Liver (tissue), 9 donors: Measurements from ENCODE around the gene NTMT1. TPM values are rescaled to one million over a fixed set of nuclear protein-coding genes. Genes with fewer than 3 reads are reported as not detected.

Experiments used
- DNase-seq: peaks from one replicate; pipeline ENCODE4 v3.0.0-alpha.2; 2017; ENCODE audit warnings: low spot score
- H3K27ac ChIP-seq, 2 donors: one replicate each; pipeline ENCODE4 v1.7.0; 2013; ENCODE audit warnings: inconsistent platforms in 2 of 2, low read length in 2 of 2, control low read depth in 1 of 2, low read depth in 1 of 2, mild to moderate bottlenecking in 1 of 2
- H3K27me3 ChIP-seq, 4 donors: one replicate each; pipeline versions ENCODE4 v1.6.1 to v1.7.0; 2013; ENCODE audit warnings: low read length in 3 of 4, inconsistent platforms in 1 of 4, mild to moderate bottlenecking in 1 of 4, moderate library complexity in 1 of 4; ENCODE audit not compliant: control insufficient read depth in 4 of 4, insufficient read depth in 4 of 4
- H3K36me3 ChIP-seq, 4 donors: one replicate each; pipeline versions ENCODE4 v1.6.1 to v1.7.0; 2013; ENCODE audit warnings: low read length in 3 of 4, mild to moderate bottlenecking in 3 of 4, low read depth in 1 of 4, moderate library complexity in 1 of 4; ENCODE audit not compliant: control insufficient read depth in 4 of 4, insufficient read depth in 3 of 4
- H3K4me1 ChIP-seq, 4 donors: one replicate each; pipeline versions ENCODE4 v1.6.1 to v1.7.0; 2013; ENCODE audit warnings: low read length in 3 of 4, mild to moderate bottlenecking in 3 of 4, moderate library complexity in 1 of 4; ENCODE audit not compliant: control insufficient read depth in 4 of 4, insufficient read depth in 4 of 4
- H3K4me3 ChIP-seq, 3 donors: one replicate each; pipeline versions ENCODE4 v1.6.1 to v1.7.0; 2013; ENCODE audit warnings: low read length in 3 of 3, control low read depth in 1 of 3, low read depth in 1 of 3, mild to moderate bottlenecking in 1 of 3
- H3K9ac ChIP-seq, 2 donors: one replicate each; pipeline ENCODE4 v1.7.0; 2013; ENCODE audit warnings: low read length in 2 of 2, mild to moderate bottlenecking in 2 of 2, moderate library complexity in 2 of 2, control low read depth in 1 of 2, low read depth in 1 of 2
- H3K9me3 ChIP-seq, 4 donors: one replicate each; pipeline versions ENCODE4 v1.6.1 to v1.7.0; 2013; ENCODE audit warnings: low read length in 3 of 4; ENCODE audit not compliant: control insufficient read depth in 4 of 4
- ATF3 ChIP-seq: IDR thresholded peaks from 2 replicates; pipeline ENCODE4 v1.6.1; 2016; ENCODE audit warnings: antibody characterized with exemption
- CTCF ChIP-seq: fragments of 150-350 bp; IDR thresholded peaks from 2 replicates; pipeline ENCODE4 v1.5.1; 2017; ENCODE audit warnings: improper control_type of control experiment, low read depth, low read length; ENCODE audit not compliant: missing input control
- FOXA1 ChIP-seq: IDR thresholded peaks from 2 replicates; pipeline ENCODE4 v1.6.1; 2016; ENCODE audit warnings: antibody characterized with exemption
- HNF4G ChIP-seq: IDR thresholded peaks from 2 replicates; pipeline ENCODE4 v1.6.1; 2016; ENCODE audit warnings: antibody characterized with exemption
- MAX ChIP-seq: IDR thresholded peaks from 2 replicates; pipeline ENCODE4 v1.6.1; 2016; ENCODE audit warnings: antibody characterized with exemption
- REST ChIP-seq: IDR thresholded peaks from 2 replicates; pipeline ENCODE4 v1.6.1; 2016; ENCODE audit warnings: antibody characterized with exemption, mild to moderate bottlenecking
- SP1 ChIP-seq: IDR thresholded peaks from 2 replicates; pipeline ENCODE4 v1.6.1; 2018; ENCODE audit warnings: antibody characterized with exemption, mild to moderate bottlenecking
- TAF1 ChIP-seq: conservative IDR thresholded peaks from 2 replicates; pipeline ENCODE4 v1.6.1; 2016; ENCODE audit warnings: antibody characterized with exemption, mild to moderate bottlenecking
- YY1 ChIP-seq: IDR thresholded peaks from 2 replicates; pipeline ENCODE4 v1.6.1; 2016; ENCODE audit warnings: antibody characterized with exemption, mild to moderate bottlenecking
- ZBTB33 ChIP-seq: IDR thresholded peaks from 2 replicates; pipeline ENCODE4 v1.6.1; 2016; ENCODE audit warnings: antibody characterized with exemption
- WGBS: extraction: QIAGEN DNeasy Blood & Tissue Kit; methylation state at CpG from one replicate; pipeline ENCODE4 v1.1.7; 2013; 5-methylcytosine and 5-hydroxymethylcytosine counted together
- polyA plus RNA-seq, 2 donors: library from polyadenylated mRNA; stranded (reverse) in 1 of 2; unstranded in 1 of 2; fragments of 200-250 nt in 1 of 2; fragments of >200 nt in 1 of 2; fragmentation: Nextera tagmentation in 1 of 2; extraction: Ambion mirVana in 1 of 2; gene quantifications; one replicate each; pipeline versions ENCODE4 v1.2.1 to v1.2.3, GENCODE V29; 2013 to 2015
- total RNA-seq, 2 donors: library from RNA; depleted of rRNA; stranded (reverse); fragments of >200 nt; gene quantifications; one replicate each; pipeline ENCODE4 v1.2.3, GENCODE V29; 2014
- donor health status: healthy.
- donor health status: healthy.
- donor health status: healthy.
- donor health status: healthy.
- donor health status: healthy.

The NTMT1 gene
- total and polyA plus RNA-seq, 4 donors = 13.1 to 42.5 (median 26.2) TPM

GRCh38 chr9:129639756-129640085 lies 13.8 kb downstream of the NTMT1 start:
- Histone ChIP-seq H3K4me1 (peaks cover 4 to 27% (median 21%) of the 10 kb centered on the region in 4 donors), H3K27ac (no peak overlapping the region), H3K36me3 (peaks cover 4 to 39% (median 18%) of the 10 kb centered on the region in 4 donors), H3K4me3 (no peak overlapping the region), H3K27me3 (no peaks in the 10 kb centered on the region), H3K9ac (no peak overlapping the region), H3K9me3 (no peaks in the 10 kb centered on the region)
- 90% methylated on average over 12 of the region's 12 CpGs for WGBS
- no peak for TF ChIP-seq CTCF
- TF ChIP-seq MAX = no peak
- no peak for TF ChIP-seq YY1
- TF ChIP-seq SP1 = no peak
- TF ChIP-seq ATF3 = no peak
- TF ChIP-seq TAF1 = no peak
- TF ChIP-seq FOXA1 = no peak
- TF ChIP-seq REST = no peak
- no peak for TF ChIP-seq HNF4G
- no peak for DNase-seq

GRCh38 chr9:129640086-129640870 lies 14.3 kb downstream of the NTMT1 start:
- Histone ChIP-seq H3K4me1 (peaks cover 4 to 27% (median 21%) of the 10 kb centered on the region in 4 donors), H3K27ac (no peak overlapping the region)
- 80% methylated on average over 25 of the region's 25 CpGs for WGBS

More at GRCh38 chr9:129640086-129640870, 14.3 kb downstream of the NTMT1 start:
- peaks cover 4 to 33% (median 12%) of the 10 kb centered on the region in 4 donors for H3K36me3 ChIP-seq
- H3K4me3 ChIP-seq = no peak overlapping the region
- H3K9ac ChIP-seq = no peak overlapping the region
- no peak for DNase-seq
- H3K9me3 ChIP-seq = no peaks in the 10 kb centered on the region
- no peaks in the 10 kb centered on the region for H3K27me3 ChIP-seq
- no peak for TF ChIP-seq SP1
- no peak for TF ChIP-seq REST
- no peak for TF ChIP-seq FOXA1
- TF ChIP-seq ZBTB33 = no peak
